C4-2B (cell line): ENCODE results near the gene SEMA3C.

Source experiments
- CTCF ChIP-seq: fragments of 450-650 bp; conservative IDR thresholded peaks from 2 replicates; pipeline ENCODE4 v1.5.1; 2017; ENCODE audit warnings: mild to moderate bottlenecking
- ZFX ChIP-seq: fragments of 450-650 bp; IDR thresholded peaks from 2 replicates; pipeline ENCODE4 v1.6.1; 2017

- no peak for TF ChIP-seq CTCF
- TF ChIP-seq ZFX, result no peak
These were observed 29.3 kb downstream of the SEMA3C start for GRCh38 chr7:80889525-80889924.
